A673 (cell line): ENCODE results near the gene SYNDIG1L. TPM values are rescaled to one million over a fixed set of nuclear protein-coding genes. Genes with fewer than 3 reads are reported as not detected.

Experiments used
- BruUV-seq: library from RNA; stranded (reverse); fragments of 400-500 nt; replicated peaks from 2 replicates; lab custom pipeline; 2021; lab: Mats Ljungman, UMichigan
- CTCF ChIA-PET: fragments of 300-600 bp; sonication (Branson Sonifier 250); formaldehyde crosslinking; loops from one replicate; lab custom pipeline; 2022; ENCODE audit warnings: antibody characterized with exemption; lab: Charles Lee
- POLR2A ChIA-PET: fragments of 300-600 bp; sonication (Branson Sonifier 250); formaldehyde crosslinking; loops from one replicate; lab custom pipeline; 2022; ENCODE audit warnings: antibody characterized with exemption; ENCODE audit not compliant: low non-redundant PET; lab: Charles Lee
- DNase-seq: peaks from one replicate; pipeline ENCODE4 v3.0.0-alpha.2; 2015; ENCODE audit warnings: low spot score
- H3K27ac ChIP-seq: fragments of 200-600 bp; sonication (generic); 2 replicates; pipeline ENCODE4 v1.5.1; 2016; ENCODE audit warnings: mixed run types, low read depth, mild to moderate bottlenecking, mixed read lengths, antibody characterized with exemption, low read length; ENCODE audit not compliant: poor library complexity, severe bottlenecking
- H3K27me3 ChIP-seq: fragments of 200-600 bp; sonication (generic); replicated peaks from 2 replicates; pipeline ENCODE4 v1.6.1; 2017; ENCODE audit warnings: mixed run types, low read depth, mild to moderate bottlenecking, mixed read lengths, antibody characterized with exemption, low read length; ENCODE audit not compliant: insufficient read depth, poor library complexity
- H3K36me3 ChIP-seq: fragments of 200-600 bp; sonication (generic); 2 replicates; pipeline ENCODE4 v1.6.1; 2016; ENCODE audit warnings: mixed run types, mild to moderate bottlenecking, mixed read lengths, antibody characterized with exemption, low read length; ENCODE audit not compliant: insufficient read depth, poor library complexity, severe bottlenecking
- H3K4me1 ChIP-seq: fragments of 200-600 bp; sonication (generic); 2 replicates; pipeline ENCODE4 v1.6.1; 2017; ENCODE audit warnings: mixed run types, mild to moderate bottlenecking, mixed read lengths, antibody characterized with exemption, low read length; ENCODE audit not compliant: insufficient read depth, poor library complexity, severe bottlenecking
- H3K4me3 ChIP-seq: fragments of 200-600 bp; sonication (generic); 2 replicates; pipeline ENCODE4 v1.5.1; 2016; ENCODE audit warnings: low read depth, mixed run types, mild to moderate bottlenecking, mixed read lengths, low read length; ENCODE audit not compliant: poor library complexity, severe bottlenecking
- H3K9me3 ChIP-seq: fragments of 200-600 bp; sonication (generic); 2 replicates; pipeline ENCODE4 v1.6.1; 2016; ENCODE audit warnings: mixed run types, low read depth, mild to moderate bottlenecking, mixed read lengths, antibody characterized with exemption, low read length; ENCODE audit not compliant: poor library complexity, severe bottlenecking
- CTCF ChIP-seq: fragments of 300-800, 200-600 bp; sonication (generic); conservative IDR thresholded peaks from 2 replicates; pipeline ENCODE4 v1.5.1; 2017; ENCODE audit warnings: low read depth, mild to moderate bottlenecking, antibody characterized with exemption, low read length, moderate library complexity, mixed read lengths
- EZH2 ChIP-seq: fragments of 200-600 bp; sonication (generic); IDR thresholded peaks from 2 replicates; pipeline ENCODE4 v1.6.1; 2017; ENCODE audit warnings: borderline replicate concordance, low read depth, mild to moderate bottlenecking, mixed read lengths, antibody characterized with exemption, low read length; ENCODE audit not compliant: poor library complexity, severe bottlenecking
- intact Hi-C: fragments of 100-400 bp; cut with micrococcal nuclease; formaldehyde crosslinking; loops from one replicate; pipeline ENCODE4 v1.10.0; 2022; ENCODE audit not compliant: unreplicated experiment
- total RNA-seq: library from RNA; stranded (reverse); gene quantifications from 2 replicates; pipeline ENCODE4 v1.2.3, GENCODE V29; 2021

The SYNDIG1L gene
- total RNA-seq, 1 experiment from 2014 or later: not detected

DNA sequence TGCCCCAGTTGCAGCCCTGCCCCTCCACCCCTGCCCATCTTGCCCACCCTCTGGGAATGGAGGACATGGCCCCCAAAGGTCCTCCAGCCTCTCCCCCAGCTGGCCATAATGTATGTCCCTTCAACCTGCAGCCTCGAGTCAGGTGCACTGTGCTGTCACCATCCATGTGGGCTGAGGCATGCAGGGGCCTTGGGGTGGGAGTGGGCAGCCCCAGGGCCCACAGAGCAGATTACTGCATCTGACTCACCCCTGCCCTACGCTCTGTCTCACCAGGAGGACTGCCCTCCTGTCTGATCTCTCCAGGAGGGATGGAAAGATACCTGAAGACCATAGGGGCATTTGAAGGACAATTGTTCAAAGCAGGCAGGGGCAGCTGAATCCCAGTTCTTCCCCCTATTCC is 13.3 kb downstream of the SYNDIG1L start:
- no peak for TF ChIP-seq EZH2
- no peak for TF ChIP-seq CTCF
- CTCF ChIA-PET: no interaction called here
- Histone ChIP-seq H3K9me3 (no peaks in the 10 kb centered on the region), H3K36me3 (no peaks in the 10 kb centered on the region), H3K4me3 (no peak overlapping the region), H3K4me1 (no peaks in the 10 kb centered on the region), H3K27me3 (peaks cover 4% of the 10 kb centered on the region), H3K27ac (no peak overlapping the region)
- no peak for DNase-seq
- intact Hi-C loops: no loop called here
- BruUV-seq: no TSS peak
- POLR2A ChIA-PET: no interaction called here

DNA sequence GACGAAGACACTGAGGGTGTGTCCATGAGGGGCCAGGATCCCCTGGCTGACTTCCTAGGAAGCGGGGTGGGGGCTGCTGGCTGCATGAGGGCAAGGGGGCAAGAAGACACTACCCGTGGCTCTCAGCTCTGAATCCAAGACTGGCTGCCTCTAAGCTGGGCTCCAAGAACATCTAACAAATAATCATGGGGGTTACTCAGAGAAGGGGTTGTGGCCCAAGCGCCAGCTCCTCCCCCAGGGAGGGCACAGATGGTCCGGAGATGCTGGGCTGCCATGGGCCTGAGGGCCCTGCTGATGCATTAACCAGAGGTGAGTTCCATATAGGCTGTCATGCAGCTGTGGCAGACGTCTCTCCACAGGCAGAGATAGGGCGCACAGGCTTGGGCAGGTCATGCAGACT is 14.3 kb downstream of the SYNDIG1L start:
- Histone ChIP-seq H3K4me3 (no peak overlapping the region), H3K4me1 (no peaks in the 10 kb centered on the region), H3K27ac (no peak overlapping the region), H3K36me3 (no peaks in the 10 kb centered on the region), H3K27me3 (no peaks in the 10 kb centered on the region), H3K9me3 (no peaks in the 10 kb centered on the region)
- no TSS peak for BruUV-seq
- intact Hi-C loops: no loop called here
- CTCF ChIA-PET: no interaction called here
- DNase-seq: no peak
- TF ChIP-seq CTCF (no peak), EZH2 (no peak)
- POLR2A ChIA-PET: no interaction called here

- POLR2A ChIA-PET: no interaction called here
- H3K4me3 ChIP-seq: no peak overlapping the region
- H3K27ac ChIP-seq: no peak overlapping the region
- intact Hi-C loops: no loop called here
- H3K9me3 ChIP-seq: no peaks in the 10 kb centered on the region
- BruUV-seq: no TSS peak
- CTCF ChIA-PET: no interaction called here
- TF ChIP-seq EZH2: no peak
- TF ChIP-seq CTCF: no peak
- no peaks in the 10 kb centered on the region for H3K4me1 ChIP-seq
- no peaks in the 10 kb centered on the region for H3K27me3 ChIP-seq
- H3K36me3 ChIP-seq: no peaks in the 10 kb centered on the region
- DNase-seq: no peak
Observed at GRCh38 chr14:74409441-74409840, 16.6 kb downstream of the SYNDIG1L start.
